ENCODE results near the gene LSG1.

The LSG1 gene

GRCh38 chr3:194714564-194714963 is 42.6 kb upstream of the LSG1 start:
- no peak overlapping the region for H2BK120ac ChIP-seq (ENCODE audit: low read depth, low read length)
- no peak overlapping the region for H3K23ac ChIP-seq (ENCODE audit: low read length in 2 of 2)
- H3K9me3 ChIP-seq (ENCODE audit: control insufficient read depth, low read length): peaks cover 1% of the 10 kb centered on the region
- no peak overlapping the region for H4K91ac ChIP-seq (ENCODE audit: low read length)
- no peak for DNase-seq
- no peak overlapping the region for H3K18ac ChIP-seq (ENCODE audit: low read depth in 1 of 2, low read length in 2 of 2)
- WGBS: 88% methylated on average over 6 of the region's 6 CpGs
- H3K9ac ChIP-seq (ENCODE audit: low read length): no peak overlapping the region
- no peak overlapping the region for H3K27ac ChIP-seq (ENCODE audit: low read length, poor library complexity, severe bottlenecking)
- H2AK5ac ChIP-seq (ENCODE audit: low read length, severe bottlenecking): no peak overlapping the region
- no peak overlapping the region for H3K14ac ChIP-seq (ENCODE audit: low read length in 2 of 2)
- no peak overlapping the region for H3K4ac ChIP-seq (ENCODE audit: low read depth in 1 of 2, low read length in 2 of 2)
- H2BK12ac ChIP-seq (ENCODE audit: low read length in 2 of 2): no peak overlapping the region
- no peak overlapping the region for H2AFZ ChIP-seq (ENCODE audit: low read depth, low read length)
- H3K36me3 ChIP-seq (ENCODE audit: control insufficient read depth in 1 of 2, insufficient read depth in 2 of 2, low read depth in 1 of 2, low read length in 2 of 2): no peaks in the 10 kb centered on the region
- no peak overlapping the region for H3K4me3 ChIP-seq (ENCODE audit: insufficient read depth in 1 of 2, low read depth in 1 of 2, low read length in 2 of 2)
- H3K27me3 ChIP-seq (ENCODE audit: control insufficient read depth in 1 of 2, insufficient read depth in 1 of 2, low read length in 2 of 2): peaks cover 16 to 44% of the 10 kb centered on the region in 2 experiments
- H3K4me1 ChIP-seq (ENCODE audit: control insufficient read depth, insufficient read depth, low read depth, low read length): no peaks in the 10 kb centered on the region
- H2BK5ac ChIP-seq (ENCODE audit: low read depth, low read length, poor library complexity, severe bottlenecking): no peak overlapping the region
- H2BK15ac ChIP-seq (ENCODE audit: low read depth, poor library complexity, severe bottlenecking): no peak overlapping the region
- no peak overlapping the region for H3K4me2 ChIP-seq (ENCODE audit: low read length, poor library complexity, severe bottlenecking)
- H4K8ac ChIP-seq (ENCODE audit: low read length): no peak overlapping the region
- H3K79me1 ChIP-seq (replicated peaks; ENCODE audit: low read length, poor library complexity, severe bottlenecking): no peaks in the 10 kb centered on the region

GRCh38 chr3:194714137-194714455 is 42.1 kb upstream of the LSG1 start:
- Histone ChIP-seq H4K8ac (ENCODE audit: low read length) (no peak overlapping the region), H3K23ac (ENCODE audit: low read length in 2 of 2) (no peak overlapping the region), H3K4ac (ENCODE audit: low read depth in 1 of 2, low read length in 2 of 2) (no peak overlapping the region), H2BK5ac (ENCODE audit: low read depth, low read length, poor library complexity, severe bottlenecking) (no peak overlapping the region), H3K4me1 (ENCODE audit: control insufficient read depth, insufficient read depth, low read depth, low read length) (no peaks in the 10 kb centered on the region), H2AK5ac (ENCODE audit: low read length, severe bottlenecking) (no peak overlapping the region), H3K27me3 (ENCODE audit: control insufficient read depth in 1 of 2, insufficient read depth in 1 of 2, low read length in 2 of 2) (peaks cover 13 to 39% of the 10 kb centered on the region in 2 experiments), H3K27ac (ENCODE audit: low read length, poor library complexity, severe bottlenecking) (no peak overlapping the region), H3K79me1 (replicated peaks; ENCODE audit: low read length, poor library complexity, severe bottlenecking) (no peaks in the 10 kb centered on the region), H3K4me3 (ENCODE audit: insufficient read depth in 1 of 2, low read depth in 1 of 2, low read length in 2 of 2) (no peak overlapping the region), H2AFZ (ENCODE audit: low read depth, low read length) (no peak overlapping the region), H3K18ac (ENCODE audit: low read depth in 1 of 2, low read length in 2 of 2) (no peak overlapping the region), H3K14ac (ENCODE audit: low read length in 2 of 2) (no peak overlapping the region), H2BK15ac (ENCODE audit: low read depth, poor library complexity, severe bottlenecking) (no peak overlapping the region), H3K9ac (ENCODE audit: low read length) (no peak overlapping the region), H3K36me3 (ENCODE audit: control insufficient read depth in 1 of 2, insufficient read depth in 2 of 2, low read depth in 1 of 2, low read length in 2 of 2) (no peaks in the 10 kb centered on the region), H4K91ac (ENCODE audit: low read length) (no peak overlapping the region), H2BK12ac (ENCODE audit: low read length in 2 of 2) (no peak overlapping the region), H3K4me2 (ENCODE audit: low read length, poor library complexity, severe bottlenecking) (no peak overlapping the region), H2BK120ac (ENCODE audit: low read depth, low read length) (no peak overlapping the region), H3K9me3 (ENCODE audit: control insufficient read depth, low read length) (no peaks in the 10 kb centered on the region)
- no peak for DNase-seq
- 92% methylated on average over 5 of the region's 5 CpGs for WGBS

DNA sequence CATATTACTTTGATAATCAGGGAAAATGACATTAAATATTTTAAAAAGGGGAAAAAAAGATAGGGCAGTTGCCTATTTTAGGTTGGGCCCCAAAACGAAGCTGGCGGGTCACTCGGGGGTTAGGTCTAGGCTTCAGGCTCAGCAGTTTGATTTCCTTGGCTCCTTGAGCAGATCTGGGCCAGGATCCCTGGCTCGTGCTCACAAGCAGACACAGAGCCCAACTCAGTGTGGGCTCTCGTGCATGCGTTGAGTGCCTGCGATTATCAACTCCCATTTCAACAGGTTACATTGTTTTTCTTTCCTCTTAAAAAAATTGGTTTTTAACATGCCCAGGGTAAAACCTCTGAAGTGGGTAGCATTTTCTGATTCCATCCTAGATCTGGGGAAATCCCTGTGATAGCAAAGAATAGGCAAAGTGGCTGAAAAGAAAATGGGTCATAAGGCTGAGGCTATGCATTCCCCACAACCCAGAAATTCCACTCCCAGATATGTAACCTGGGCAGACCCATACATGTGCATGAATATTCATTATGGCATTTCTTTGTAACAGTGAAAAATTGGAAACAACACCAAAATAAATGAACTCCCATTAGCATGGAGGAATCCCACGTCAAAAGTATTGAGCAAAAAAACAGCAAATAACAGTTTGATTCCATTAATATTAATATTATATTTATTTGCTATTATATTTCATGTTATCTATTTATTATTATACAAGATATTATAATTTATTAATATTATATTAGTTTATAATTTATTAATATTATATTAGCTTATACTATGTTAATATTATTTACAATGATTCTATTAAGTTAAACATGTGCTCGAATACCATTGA is 41.5 kb upstream of the LSG1 start:
- H4K8ac ChIP-seq (ENCODE audit: low read length): no peak overlapping the region
- H3K14ac ChIP-seq (ENCODE audit: low read length in 2 of 2): no peak overlapping the region
- H3K4me2 ChIP-seq (ENCODE audit: low read length, poor library complexity, severe bottlenecking): no peak overlapping the region
- H3K23ac ChIP-seq (ENCODE audit: low read length in 2 of 2): no peak overlapping the region
- no peaks in the 10 kb centered on the region for H3K36me3 ChIP-seq (ENCODE audit: control insufficient read depth in 1 of 2, insufficient read depth in 2 of 2, low read depth in 1 of 2, low read length in 2 of 2)
- no peak overlapping the region for H2BK120ac ChIP-seq (ENCODE audit: low read depth, low read length)
- DNase-seq: no peak
- H2BK12ac ChIP-seq (ENCODE audit: low read length in 2 of 2): no peak overlapping the region
- H3K9ac ChIP-seq (ENCODE audit: low read length): no peak overlapping the region
- H3K27me3 ChIP-seq (ENCODE audit: control insufficient read depth in 1 of 2, insufficient read depth in 1 of 2, low read length in 2 of 2): peaks cover 13 to 37% of the 10 kb centered on the region in 2 experiments
- H2BK15ac ChIP-seq (ENCODE audit: low read depth, poor library complexity, severe bottlenecking): no peak overlapping the region
- no peaks in the 10 kb centered on the region for H3K4me1 ChIP-seq (ENCODE audit: control insufficient read depth, insufficient read depth, low read depth, low read length)
- H3K18ac ChIP-seq (ENCODE audit: low read depth in 1 of 2, low read length in 2 of 2): no peak overlapping the region
- H4K91ac ChIP-seq (ENCODE audit: low read length): no peak overlapping the region
- no peaks in the 10 kb centered on the region for H3K9me3 ChIP-seq (ENCODE audit: control insufficient read depth, low read length)
- H3K4me3 ChIP-seq (ENCODE audit: insufficient read depth in 1 of 2, low read depth in 1 of 2, low read length in 2 of 2): no peak overlapping the region
- WGBS: 96% methylated on average over 7 of the region's 9 CpGs
- H3K27ac ChIP-seq (ENCODE audit: low read length, poor library complexity, severe bottlenecking): no peak overlapping the region
- no peak overlapping the region for H2BK5ac ChIP-seq (ENCODE audit: low read depth, low read length, poor library complexity, severe bottlenecking)
- no peaks in the 10 kb centered on the region for H3K79me1 ChIP-seq (replicated peaks; ENCODE audit: low read length, poor library complexity, severe bottlenecking)
- no peak overlapping the region for H2AK5ac ChIP-seq (ENCODE audit: low read length, severe bottlenecking)
- no peak overlapping the region for H2AFZ ChIP-seq (ENCODE audit: low read depth, low read length)
- no peak overlapping the region for H3K4ac ChIP-seq (ENCODE audit: low read depth in 1 of 2, low read length in 2 of 2)

DNA sequence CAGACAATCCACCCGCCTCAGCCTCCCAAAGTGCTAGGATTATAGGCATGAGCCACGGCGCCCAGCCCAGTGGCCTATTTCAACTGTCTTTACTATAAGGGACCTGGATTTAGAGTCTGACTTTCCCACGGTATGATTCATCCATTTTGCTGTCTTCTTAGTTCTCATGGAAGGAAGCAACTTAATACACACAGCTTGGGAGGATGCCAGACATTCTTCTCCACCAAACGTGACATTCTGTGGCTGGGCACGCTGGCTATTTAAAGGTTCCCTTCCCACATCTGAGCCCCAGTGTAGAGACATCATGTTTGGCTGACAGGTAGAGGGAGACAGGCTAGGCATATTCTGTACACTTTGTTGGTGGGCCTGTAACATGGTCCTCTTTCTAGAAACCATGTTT is 39.9 kb upstream of the LSG1 start:
- H3K4me3 ChIP-seq (ENCODE audit: insufficient read depth in 1 of 2, low read depth in 1 of 2, low read length in 2 of 2): no peak overlapping the region
- H2AK5ac ChIP-seq (ENCODE audit: low read length, severe bottlenecking): no peak overlapping the region
- peaks cover 6 to 21% of the 10 kb centered on the region in 2 experiments for H3K27me3 ChIP-seq (ENCODE audit: control insufficient read depth in 1 of 2, insufficient read depth in 1 of 2, low read length in 2 of 2)
- no peaks in the 10 kb centered on the region for H3K36me3 ChIP-seq (ENCODE audit: control insufficient read depth in 1 of 2, insufficient read depth in 2 of 2, low read depth in 1 of 2, low read length in 2 of 2)
- peak; percentile 99 for DNase-seq
- H3K4me1 ChIP-seq (ENCODE audit: control insufficient read depth, insufficient read depth, low read depth, low read length): peaks cover under 1% of the 10 kb centered on the region
- H4K8ac ChIP-seq (ENCODE audit: low read length): no peak overlapping the region
- no peak overlapping the region for H3K4ac ChIP-seq (ENCODE audit: low read depth in 1 of 2, low read length in 2 of 2)
- H2BK120ac ChIP-seq (ENCODE audit: low read depth, low read length): no peak overlapping the region
- H3K9ac ChIP-seq (ENCODE audit: low read length): no peak overlapping the region
- H3K4me2 ChIP-seq (ENCODE audit: low read length, poor library complexity, severe bottlenecking): no peak overlapping the region
- no peak overlapping the region for H3K27ac ChIP-seq (ENCODE audit: low read length, poor library complexity, severe bottlenecking)
- no peak overlapping the region for H2BK12ac ChIP-seq (ENCODE audit: low read length in 2 of 2)
- no peak overlapping the region for H4K91ac ChIP-seq (ENCODE audit: low read length)
- no peaks in the 10 kb centered on the region for H3K9me3 ChIP-seq (ENCODE audit: control insufficient read depth, low read length)
- no peaks in the 10 kb centered on the region for H3K79me1 ChIP-seq (replicated peaks; ENCODE audit: low read length, poor library complexity, severe bottlenecking)
- H3K23ac ChIP-seq (ENCODE audit: low read length in 2 of 2): no peak overlapping the region
- H3K18ac ChIP-seq (ENCODE audit: low read depth in 1 of 2, low read length in 2 of 2): no peak overlapping the region
- no peak overlapping the region for H3K14ac ChIP-seq (ENCODE audit: low read length in 2 of 2)
- no peak overlapping the region for H2BK15ac ChIP-seq (ENCODE audit: low read depth, poor library complexity, severe bottlenecking)
- 24% methylated on average over 6 of the region's 6 CpGs for WGBS
- no peak overlapping the region for H2AFZ ChIP-seq (ENCODE audit: low read depth, low read length)
- H2BK5ac ChIP-seq (ENCODE audit: low read depth, low read length, poor library complexity, severe bottlenecking): no peak overlapping the region
